GM18861 (cell line): ENCODE results near the gene LRRC73.
"Not testable (repeated sequence)": the region's sequence is repeated elsewhere in the genome, so short reads cannot be mapped to it uniquely, and the experiment has no call there.

Source experiments
- ATAC-seq: cut with Tn5 transposase; IDR thresholded peaks from one replicate; pipeline ENCODE4 v1.9.1; 2021; ENCODE audit not compliant: unreplicated experiment

LRRC73 gene, protein sequence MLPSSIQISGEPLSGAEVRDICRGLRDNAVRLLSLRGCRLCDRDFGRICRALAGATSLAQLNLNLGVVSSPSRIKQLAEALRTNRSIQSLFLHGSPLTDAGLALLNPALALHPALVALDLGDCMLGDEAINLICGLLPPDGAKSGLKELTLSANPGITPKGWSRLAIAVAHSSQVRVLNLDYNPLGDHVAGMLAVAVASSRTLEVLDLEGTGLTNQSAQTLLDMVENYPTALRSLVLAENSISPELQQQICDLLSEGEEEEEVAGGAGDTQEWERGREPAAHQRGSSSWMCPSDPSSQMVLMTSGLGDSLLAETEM

DNA sequence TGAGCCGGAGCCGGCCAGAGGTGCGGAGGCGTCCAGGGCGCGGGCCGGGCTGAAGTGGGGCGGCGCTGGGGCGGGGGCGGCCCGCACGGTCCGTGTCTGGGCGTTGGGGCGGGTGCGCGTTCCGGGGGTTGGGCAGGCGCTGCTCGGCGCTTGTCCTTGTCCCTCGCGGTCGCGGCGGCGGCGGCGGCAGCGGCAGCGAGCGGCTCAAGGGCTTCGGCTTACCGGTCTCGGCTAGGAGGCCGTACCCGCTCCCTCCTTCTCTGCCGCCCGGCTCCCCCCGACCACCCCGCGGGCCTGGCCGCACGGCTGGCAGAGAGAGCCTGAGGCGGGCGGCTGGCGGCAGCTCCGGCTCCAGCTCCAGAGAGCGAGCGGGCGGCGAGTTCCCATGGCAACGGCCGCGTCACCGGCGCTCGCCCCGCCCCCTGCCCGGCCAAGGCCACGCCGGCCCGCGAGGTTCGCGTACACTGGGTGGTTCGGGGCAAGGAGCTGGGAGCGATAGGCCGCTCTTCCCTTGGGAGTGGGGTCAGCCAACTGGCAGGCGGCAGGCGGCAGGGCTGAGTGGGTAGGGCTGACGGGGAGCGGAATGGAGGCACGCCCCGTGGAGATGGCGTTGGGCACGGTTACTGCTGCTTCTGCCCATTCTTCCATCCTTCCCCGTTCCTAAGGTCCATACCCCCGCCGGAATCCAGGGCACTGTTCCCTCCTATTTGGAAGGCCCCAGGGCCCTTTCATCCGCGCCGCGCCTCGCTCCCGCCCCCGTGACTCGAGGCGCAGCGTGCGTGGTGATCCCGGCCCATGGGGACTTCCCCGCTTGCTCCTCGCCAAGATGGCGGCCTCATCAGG lies at the start of gene LRRC73:
TSS of gene LRRC73 (minus strand) at position 363 of the 843 bp plus-strand sequence. CDS start 561 bp downstream, outside the sequence.
- ATAC-seq = peak; percentile 47

GRCh38 chr6:43559328-43559727 lies 49.2 kb upstream of the LRRC73 start:
- no peak for ATAC-seq

DNA sequence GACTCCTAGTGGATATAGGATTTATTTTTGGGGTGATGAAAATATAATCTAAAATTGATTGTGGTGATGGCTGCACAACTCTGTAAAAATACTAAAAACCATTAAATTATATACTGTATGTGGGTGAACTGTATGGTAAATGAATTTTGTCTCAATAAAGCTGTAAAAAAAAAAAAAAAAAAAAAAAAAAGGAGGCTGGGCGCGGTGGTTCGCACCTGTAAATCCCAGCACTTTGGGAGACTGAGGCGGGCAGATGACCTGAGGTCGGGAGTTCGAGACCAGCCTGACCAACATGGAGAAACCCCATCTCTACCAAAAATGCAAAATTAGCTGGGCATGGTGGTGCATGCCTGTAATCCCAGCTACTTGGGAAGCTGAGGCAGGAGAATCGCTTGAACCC lies 47.5 kb upstream of the LRRC73 start:
- not testable (repeated sequence) for ATAC-seq

GRCh38 chr6:43547222-43547621 lies 37.1 kb upstream of the LRRC73 start:
- no peak for ATAC-seq

- no peak for ATAC-seq
Measured at GRCh38 chr6:43544461-43544860, 34.3 kb upstream of the LRRC73 start.

- ATAC-seq = no peak
Measured at GRCh38 chr6:43541774-43542471, 31.8 kb upstream of the LRRC73 start.

GRCh38 chr6:43540507-43540906 lies 30.4 kb upstream of the LRRC73 start:
- ATAC-seq = no peak

DNA sequence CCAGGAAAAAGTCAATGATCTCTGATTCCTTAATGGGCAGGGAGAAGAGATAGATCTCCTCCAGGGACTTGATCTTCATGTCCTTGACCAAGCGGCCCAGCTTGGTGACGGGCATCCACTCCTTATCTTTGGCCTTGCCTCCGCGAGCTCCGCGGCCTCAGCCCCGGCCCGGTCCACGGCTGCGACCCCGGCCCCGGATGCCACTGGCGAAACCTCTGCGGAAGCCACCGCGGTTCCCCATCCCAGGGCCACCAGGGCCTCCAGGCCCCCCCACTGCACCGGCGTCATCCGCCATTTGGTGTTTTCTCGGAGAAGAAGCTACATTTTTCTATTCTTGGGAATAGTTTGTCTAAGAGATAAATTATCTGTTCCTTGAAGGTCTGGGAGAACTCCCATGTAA lies 29.3 kb upstream of the LRRC73 start:
- ATAC-seq = not testable (repeated sequence)

GRCh38 chr6:43538986-43539385 lies 28.8 kb upstream of the LRRC73 start:
- ATAC-seq = not testable (repeated sequence)

DNA sequence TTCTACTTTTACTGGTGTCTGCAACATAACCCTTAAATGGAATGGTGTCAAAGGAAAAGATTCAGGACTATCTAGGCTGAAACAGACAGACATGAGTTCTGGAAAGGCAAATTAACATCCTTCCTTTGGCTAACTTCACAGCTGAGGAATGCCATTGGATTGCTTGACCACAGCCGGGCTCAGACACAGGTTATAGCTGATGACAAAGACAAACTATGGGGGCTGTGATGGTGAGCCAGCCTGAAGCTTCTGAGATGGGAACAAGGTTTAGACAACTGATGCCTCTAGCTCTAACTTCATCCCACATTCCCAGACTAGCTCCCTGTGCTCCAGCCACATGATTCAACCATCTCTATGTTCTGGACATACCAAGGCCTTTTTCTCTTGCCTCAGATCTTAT lies 22.1 kb upstream of the LRRC73 start:
- no peak for ATAC-seq

- ATAC-seq = no peak
Measured at GRCh38 chr6:43524483-43524961, 14.4 kb upstream of the LRRC73 start.

DNA sequence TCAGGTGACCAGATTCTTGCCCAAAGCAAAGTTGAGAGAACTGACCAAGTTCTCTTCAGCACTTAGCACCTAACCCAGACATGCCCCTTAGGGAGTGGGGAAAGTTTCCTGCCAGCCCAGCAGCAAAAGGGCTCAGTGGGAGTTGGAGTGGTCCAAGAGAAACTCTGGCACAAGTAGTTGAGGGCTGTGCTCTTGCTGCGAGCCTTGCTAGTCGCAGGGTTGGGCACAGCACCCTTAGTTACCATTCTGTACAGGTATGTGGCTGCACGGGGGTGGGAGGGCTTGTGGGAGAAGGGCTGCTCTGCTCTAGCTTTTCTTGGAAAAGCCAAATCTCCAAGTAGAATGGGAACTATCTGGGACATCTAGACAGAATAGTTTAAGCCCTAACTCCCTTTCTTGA lies 13.1 kb upstream of the LRRC73 start:
- no peak for ATAC-seq

- no peak for ATAC-seq
Measured at GRCh38 chr6:43522547-43523261, 12.6 kb upstream of the LRRC73 start.

- ATAC-seq = no peak
Measured at GRCh38 chr6:43521836-43522235, 11.7 kb upstream of the LRRC73 start.

- ATAC-seq = no peak
Measured at GRCh38 chr6:43520097-43520496, 10.0 kb upstream of the LRRC73 start.

- no peak for ATAC-seq
Measured at GRCh38 chr6:43517505-43518357, 7.6 kb upstream of the LRRC73 start.

DNA sequence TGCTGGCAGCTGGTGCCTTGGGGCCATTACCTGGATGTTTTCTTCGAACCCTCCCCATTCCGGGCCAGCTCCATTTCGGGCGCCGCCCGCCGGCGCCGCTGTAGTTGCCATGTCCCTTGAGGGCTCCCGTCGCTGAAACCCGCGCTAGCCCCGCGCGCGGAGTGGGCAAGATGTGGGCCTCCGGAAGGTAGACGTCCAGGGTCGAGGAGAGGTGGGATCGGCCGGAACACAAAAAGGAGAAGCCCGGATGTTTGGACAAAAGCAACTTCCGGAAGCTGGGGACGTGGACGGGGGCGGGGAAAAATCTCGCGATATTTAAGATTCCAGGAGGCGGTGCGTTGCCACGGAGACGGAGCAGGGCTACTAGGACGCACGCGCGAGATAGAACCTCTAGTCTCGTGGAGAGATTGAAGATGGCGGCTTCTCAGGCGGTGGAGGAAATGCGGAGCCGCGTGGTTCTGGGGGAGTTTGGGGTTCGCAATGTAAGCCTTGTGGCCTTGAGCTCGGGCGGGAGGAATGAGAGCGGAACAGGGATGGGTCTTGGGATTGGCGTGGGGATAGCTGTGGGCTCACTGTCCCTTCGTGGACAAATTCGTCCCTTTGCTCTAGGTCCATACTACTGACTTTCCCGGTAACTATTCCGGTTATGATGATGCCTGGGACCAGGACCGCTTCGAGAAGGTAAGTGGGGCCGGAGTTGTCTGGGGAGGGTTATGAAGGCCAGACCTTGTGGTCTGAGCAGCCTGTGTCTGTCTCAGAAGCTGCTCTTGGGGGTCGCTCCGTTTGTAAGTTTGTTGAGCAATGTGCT lies 6.8 kb upstream of the LRRC73 start, which contains the start of the genes POLR1C and YIPF3:
TSS of gene POLR1C (plus strand) at position 393 of the 808 bp plus-strand sequence. CDS start at position 414, 21 bp downstream.
TSS of gene YIPF3 (minus strand) at position 230 of the 808 bp plus-strand sequence. CDS start at position 111, 119 bp downstream.
- ATAC-seq = peak; percentile 83

DNA sequence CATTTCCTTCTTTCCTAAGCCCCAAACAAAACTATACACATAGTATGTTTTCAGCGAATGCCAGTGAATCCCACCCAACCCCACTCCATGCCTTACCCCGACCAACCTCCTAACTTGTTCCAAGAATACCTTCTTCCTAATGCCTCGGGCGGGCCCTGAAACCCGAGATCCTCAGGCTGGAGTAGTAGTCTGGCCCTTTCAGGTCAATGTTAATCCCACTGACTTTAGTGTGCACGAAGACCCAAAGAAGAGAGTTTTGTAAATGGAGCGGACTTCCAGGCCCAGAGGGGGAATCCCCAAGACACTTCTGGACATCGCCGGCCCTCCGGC lies 6.2 kb upstream of the LRRC73 start:
- ATAC-seq = no peak

DNA sequence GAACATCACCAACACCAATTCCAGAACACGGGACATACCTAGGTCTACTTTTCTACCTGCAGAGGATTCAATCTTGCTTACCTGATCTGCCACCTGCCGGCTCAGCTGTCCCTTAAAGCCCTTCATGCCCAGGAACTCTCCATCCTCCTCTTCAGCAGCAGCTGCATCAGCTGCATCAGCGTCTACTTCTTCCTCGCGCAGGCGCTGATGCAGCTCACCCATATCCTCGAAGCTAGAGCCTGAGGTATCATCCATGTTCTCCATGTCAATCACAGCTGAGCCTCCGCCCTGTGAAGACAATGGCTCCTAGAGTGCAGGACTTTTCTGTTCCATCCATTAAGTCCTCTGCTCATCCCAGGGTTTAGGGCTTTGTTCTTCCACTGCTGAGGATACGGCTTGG lies 5.7 kb upstream of the LRRC73 start:
- no peak for ATAC-seq
